WTC11 (cell line): Measurements from ENCODE around the gene DEFB125. TPM values are rescaled to one million over a fixed set of nuclear protein-coding genes. Genes with fewer than 3 reads are reported as not detected.

Experiments used
- ATAC-seq: fragments of 200-7000 bp; cut with Tn5 transposase; 2 replicates; pipeline ENCODE4 v1.10.0; 2021; ENCODE audit warnings: mild to moderate bottlenecking, moderate library complexity
- CTCF ChIA-PET: fragments of 300-600 bp; sonication (Branson Sonifier 250); formaldehyde crosslinking; loops from one replicate; lab custom pipeline; 2021; ENCODE audit warnings: antibody characterized with exemption; lab: Charles Lee
- POLR2A ChIA-PET: fragments of 350-600 bp; sonication (Branson Sonifier 250); formaldehyde crosslinking; loops from one replicate; lab custom pipeline; 2021; ENCODE audit warnings: antibody characterized with exemption; lab: Charles Lee
- DNase-seq: peaks from one replicate; pipeline ENCODE4 v3.0.0; 2021; ENCODE audit warnings: low spot score
- H3K27ac Mint-ChIP-seq: 2 replicates; pipeline ENCODE4 v1.8.0; 2021; ENCODE audit warnings: mixed read lengths
- H3K27me3 Mint-ChIP-seq: 2 replicates; pipeline ENCODE4 v1.8.0; 2021; ENCODE audit warnings: low read depth, mild to moderate bottlenecking, moderate library complexity, mixed read lengths
- H3K36me3 Mint-ChIP-seq: 2 replicates; pipeline ENCODE4 v1.8.0; 2021; ENCODE audit warnings: mixed read lengths
- H3K4me1 Mint-ChIP-seq: 2 replicates; pipeline ENCODE4 v1.8.0; 2022; ENCODE audit warnings: mixed read lengths
- H3K4me3 Mint-ChIP-seq: 2 replicates; pipeline ENCODE4 v1.8.0; 2021; ENCODE audit warnings: mild to moderate bottlenecking, moderate library complexity, mixed read lengths
- H3K9me3 Mint-ChIP-seq: 2 replicates; pipeline ENCODE4 v1.8.0; 2021; ENCODE audit warnings: mixed read lengths
- CBFB ChIP-seq: sonication (generic); formaldehyde crosslinking; IDR thresholded peaks from 2 replicates; pipeline ENCODE4 v1.8.1; 2022; ENCODE audit warnings: mild to moderate bottlenecking, low read depth, missing genetic modification reagents
- ELF4 ChIP-seq: sonication (generic); formaldehyde crosslinking; IDR thresholded peaks from 2 replicates; pipeline ENCODE4 v1.8.1; 2022; ENCODE audit warnings: low read depth, mild to moderate bottlenecking, moderate library complexity, missing genetic modification reagents
- ESRRA ChIP-seq: sonication (generic); formaldehyde crosslinking; IDR thresholded peaks from 2 replicates; pipeline ENCODE4 v1.8.1; 2022; ENCODE audit warnings: mild to moderate bottlenecking, missing genetic modification reagents, borderline replicate concordance
- ETV6 ChIP-seq: sonication (generic); formaldehyde crosslinking; IDR thresholded peaks from 2 replicates; pipeline ENCODE4 v1.8.1; 2022; ENCODE audit warnings: mild to moderate bottlenecking, missing genetic modification reagents
- GTF2I ChIP-seq: fragments of 250-450 bp; sonication (Bioruptor Pico); conservative IDR thresholded peaks from 2 replicates; pipeline ENCODE4 v1.4.0; 2021; ENCODE audit warnings: mild to moderate bottlenecking
- NFE2L1 ChIP-seq: sonication (generic); formaldehyde crosslinking; IDR thresholded peaks from 2 replicates; pipeline ENCODE4 v1.8.1; 2023; ENCODE audit warnings: missing genetic modification reagents
- NR1H2 ChIP-seq: sonication (generic); formaldehyde crosslinking; IDR thresholded peaks from 2 replicates; pipeline ENCODE4 v1.9.0; 2021; ENCODE audit warnings: mild to moderate bottlenecking, moderate library complexity, missing genetic modification reagents
- NR3C1 ChIP-seq: sonication (generic); formaldehyde crosslinking; conservative IDR thresholded peaks from 2 replicates; pipeline ENCODE4 v1.8.1; 2023; ENCODE audit warnings: low read depth, mild to moderate bottlenecking, missing genetic modification reagents
- SMAD4 ChIP-seq: sonication (generic); formaldehyde crosslinking; IDR thresholded peaks from 2 replicates; pipeline ENCODE4 v1.8.0; 2022; ENCODE audit warnings: mild to moderate bottlenecking, missing genetic modification reagents
- ZNF232 ChIP-seq: sonication (generic); formaldehyde crosslinking; IDR thresholded peaks from 2 replicates; pipeline ENCODE4 v1.8.0; 2022; ENCODE audit warnings: mild to moderate bottlenecking, missing genetic modification reagents
- ZNF263 ChIP-seq: sonication (generic); formaldehyde crosslinking; IDR thresholded peaks from 2 replicates; pipeline ENCODE4 v1.8.1; 2022; ENCODE audit warnings: low read depth, mild to moderate bottlenecking, moderate library complexity, missing genetic modification reagents
- ZNF317 ChIP-seq: sonication (generic); formaldehyde crosslinking; IDR thresholded peaks from 2 replicates; pipeline ENCODE4 v1.8.1; 2023; ENCODE audit warnings: low read depth, mild to moderate bottlenecking, moderate library complexity, missing genetic modification reagents, borderline replicate concordance
- ZNF416 ChIP-seq: fragments of 250-450 bp; sonication (Bioruptor Pico); IDR thresholded peaks from 2 replicates; pipeline ENCODE4 v1.9.0; 2021; ENCODE audit warnings: mild to moderate bottlenecking, inconsistent platforms
- total RNA-seq: library from RNA; stranded (reverse); gene quantifications from 3 replicates; pipeline ENCODE4 v1.2.3, GENCODE V29; 2021
- TF ChIP-seq, protein P1 (sequence below): sonication (generic); formaldehyde crosslinking; IDR thresholded peaks from 2 replicates; pipeline ENCODE4 v1.8.1; 2023; ENCODE audit warnings: mild to moderate bottlenecking, missing genetic modification reagents
- TF ChIP-seq, protein P2 (sequence below): sonication (generic); formaldehyde crosslinking; IDR thresholded peaks from 2 replicates; pipeline ENCODE4 v1.8.1; 2022; ENCODE audit warnings: low read depth, mild to moderate bottlenecking, moderate library complexity, missing genetic modification reagents, borderline replicate concordance
- TF ChIP-seq, protein P3 (sequence below): fragments of 250-450 bp; sonication (Bioruptor Pico); IDR thresholded peaks from 2 replicates; pipeline ENCODE4 v1.9.0; 2021; ENCODE audit warnings: moderate library complexity, mild to moderate bottlenecking, inconsistent platforms, borderline replicate concordance
- TF ChIP-seq, protein P4 (sequence below): fragments of 250-450 bp; sonication (Bioruptor Pico); IDR thresholded peaks from 2 replicates; pipeline ENCODE4 v2.1.2; 2022; ENCODE audit warnings: mild to moderate bottlenecking, moderate library complexity
- TF ChIP-seq, protein P5 (sequence below): sonication (generic); formaldehyde crosslinking; conservative IDR thresholded peaks from 2 replicates; pipeline ENCODE4 v1.8.1; 2023; ENCODE audit warnings: mild to moderate bottlenecking, low read depth, missing genetic modification reagents, moderate library complexity

Gene DEFB125
- total RNA-seq, 1 experiment from 2014 or later = not detected

DNA sequence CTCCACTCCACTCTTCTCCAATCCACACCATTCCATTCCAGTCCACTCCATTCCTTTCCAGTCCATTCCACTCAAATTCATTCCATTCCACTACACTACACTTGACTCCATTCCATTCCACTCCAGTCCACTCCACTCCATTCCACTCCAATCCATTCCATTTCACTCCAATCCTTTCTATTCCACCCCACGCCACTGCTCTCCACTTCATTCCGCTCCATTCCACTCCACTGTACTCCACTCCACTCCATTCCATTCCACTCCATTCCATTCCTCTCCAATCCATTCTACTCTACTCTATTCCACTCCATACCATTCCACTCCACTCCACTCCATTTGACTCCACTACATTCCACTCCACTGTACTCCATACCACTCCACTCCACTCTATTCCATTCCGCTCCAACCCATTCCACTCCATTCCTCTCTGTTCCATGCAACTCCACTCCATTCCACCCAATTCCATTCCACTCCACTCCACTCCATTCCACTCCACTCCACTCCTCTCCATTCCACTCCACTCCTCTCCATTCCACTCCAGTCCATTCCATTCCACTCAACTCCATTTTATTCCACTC, 23.4 kb upstream of the DEFB125 start (continued):
- TF ChIP-seq, protein P1, sequence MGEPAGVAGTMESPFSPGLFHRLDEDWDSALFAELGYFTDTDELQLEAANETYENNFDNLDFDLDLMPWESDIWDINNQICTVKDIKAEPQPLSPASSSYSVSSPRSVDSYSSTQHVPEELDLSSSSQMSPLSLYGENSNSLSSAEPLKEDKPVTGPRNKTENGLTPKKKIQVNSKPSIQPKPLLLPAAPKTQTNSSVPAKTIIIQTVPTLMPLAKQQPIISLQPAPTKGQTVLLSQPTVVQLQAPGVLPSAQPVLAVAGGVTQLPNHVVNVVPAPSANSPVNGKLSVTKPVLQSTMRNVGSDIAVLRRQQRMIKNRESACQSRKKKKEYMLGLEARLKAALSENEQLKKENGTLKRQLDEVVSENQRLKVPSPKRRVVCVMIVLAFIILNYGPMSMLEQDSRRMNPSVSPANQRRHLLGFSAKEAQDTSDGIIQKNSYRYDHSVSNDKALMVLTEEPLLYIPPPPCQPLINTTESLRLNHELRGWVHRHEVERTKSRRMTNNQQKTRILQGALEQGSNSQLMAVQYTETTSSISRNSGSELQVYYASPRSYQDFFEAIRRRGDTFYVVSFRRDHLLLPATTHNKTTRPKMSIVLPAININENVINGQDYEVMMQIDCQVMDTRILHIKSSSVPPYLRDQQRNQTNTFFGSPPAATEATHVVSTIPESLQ (CRISPR knock-in tag) = no peak
- TF ChIP-seq CBFB (CRISPR knock-in tag) (no peak), GTF2I (CRISPR knock-in tag) (no peak)

DNA sequence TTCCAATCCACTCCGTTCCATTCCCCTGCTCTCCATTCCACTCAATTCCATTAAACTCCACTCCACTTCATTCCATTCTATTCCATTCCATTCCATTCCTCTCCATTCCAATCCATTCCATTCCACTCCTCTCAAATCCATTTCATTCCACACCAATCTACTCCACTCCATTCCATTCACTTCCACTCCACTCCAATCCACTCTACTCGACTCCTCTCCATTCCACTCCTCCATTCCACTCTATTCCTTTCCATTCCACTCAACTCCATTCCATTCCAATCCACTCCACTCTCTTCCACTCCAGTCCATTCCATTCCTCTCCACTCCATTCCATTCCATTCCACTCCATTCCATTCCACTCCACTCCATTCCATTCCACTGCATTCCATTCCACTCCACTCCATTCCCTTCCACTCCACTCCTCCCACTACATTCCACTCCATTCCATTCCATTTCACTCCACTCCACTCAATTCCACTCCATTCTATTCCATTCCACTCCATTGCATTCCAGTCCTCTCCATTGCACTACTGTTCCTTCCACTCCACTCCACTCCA, 22.6 kb upstream of the DEFB125 start:
- Mint-ChIP-seq H3K36me3 (no peaks in the 10 kb centered on the region), H3K9me3 (peaks cover 11% of the 10 kb centered on the region; the same call in 1 of the 2 replicates), H3K4me3 (no peak overlapping the region)
- CTCF ChIA-PET = no interaction called here
- TF ChIP-seq ETV6 (no peak), ZNF317 (no peak), ZNF416 (no peak), ESRRA (CRISPR knock-in tag) (no peak), NFE2L1 (CRISPR knock-in tag) (no peak), ZNF232 (CRISPR knock-in tag) (no peak), NR1H2 (CRISPR knock-in tag) (no peak), ZNF263 (CRISPR knock-in tag) (no peak)
- TF ChIP-seq, protein P2, sequence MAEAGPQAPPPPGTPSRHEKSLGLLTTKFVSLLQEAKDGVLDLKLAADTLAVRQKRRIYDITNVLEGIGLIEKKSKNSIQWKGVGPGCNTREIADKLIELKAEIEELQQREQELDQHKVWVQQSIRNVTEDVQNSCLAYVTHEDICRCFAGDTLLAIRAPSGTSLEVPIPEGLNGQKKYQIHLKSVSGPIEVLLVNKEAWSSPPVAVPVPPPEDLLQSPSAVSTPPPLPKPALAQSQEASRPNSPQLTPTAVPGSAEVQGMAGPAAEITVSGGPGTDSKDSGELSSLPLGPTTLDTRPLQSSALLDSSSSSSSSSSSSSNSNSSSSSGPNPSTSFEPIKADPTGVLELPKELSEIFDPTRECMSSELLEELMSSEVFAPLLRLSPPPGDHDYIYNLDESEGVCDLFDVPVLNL (CRISPR knock-in tag) = no peak
- TF ChIP-seq, protein P3, sequence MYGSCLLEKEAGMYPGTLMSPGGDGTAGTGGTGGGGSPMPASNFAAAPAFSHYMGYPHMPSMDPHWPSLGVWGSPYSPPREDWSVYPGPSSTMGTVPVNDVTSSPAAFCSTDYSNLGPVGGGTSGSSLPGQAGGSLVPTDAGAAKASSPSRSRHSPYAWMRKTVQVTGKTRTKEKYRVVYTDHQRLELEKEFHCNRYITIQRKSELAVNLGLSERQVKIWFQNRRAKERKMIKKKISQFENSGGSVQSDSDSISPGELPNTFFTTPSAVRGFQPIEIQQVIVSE = no peak
- TF ChIP-seq, all 79 proteins: peak for 0
- DNase-seq = no peak
- POLR2A ChIA-PET = no interaction called here
- Mint-ChIP-seq H3K27ac (no peak overlapping the region), H3K4me1 (no peaks in the 10 kb centered on the region), H3K27me3 (0 out of 2 replicates have a peak, but pooled peaks cover 7% of the 10 kb centered on the region)
- no peak for ATAC-seq

DNA sequence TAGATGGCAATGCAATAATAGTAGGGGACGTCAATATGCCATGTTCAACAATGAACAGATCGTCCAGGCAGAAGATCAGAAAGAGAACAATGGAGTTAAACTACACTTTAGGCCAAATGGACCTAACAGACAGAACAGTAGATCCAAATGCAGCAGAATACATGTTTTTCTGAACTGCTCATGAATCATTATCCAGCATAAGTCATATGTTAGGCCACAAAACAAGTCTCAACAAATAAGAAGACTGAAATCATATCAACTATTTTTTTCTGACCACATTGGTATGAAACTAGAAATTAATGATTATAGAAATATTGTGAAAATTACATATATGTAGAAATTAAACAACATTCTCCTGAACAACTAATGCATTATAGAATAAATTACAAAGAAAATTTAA, 10.2 kb upstream of the DEFB125 start:
- Mint-ChIP-seq H3K9me3 (peaks cover 54% of the 10 kb centered on the region), H3K36me3 (no peaks in the 10 kb centered on the region), H3K27me3 (peaks cover 54% of the 10 kb centered on the region), H3K27ac (no peak overlapping the region), H3K4me1 (no peaks in the 10 kb centered on the region), H3K4me3 (no peak overlapping the region)
- TF ChIP-seq ELF4 (CRISPR knock-in tag) = no peak
- TF ChIP-seq, protein P4, sequence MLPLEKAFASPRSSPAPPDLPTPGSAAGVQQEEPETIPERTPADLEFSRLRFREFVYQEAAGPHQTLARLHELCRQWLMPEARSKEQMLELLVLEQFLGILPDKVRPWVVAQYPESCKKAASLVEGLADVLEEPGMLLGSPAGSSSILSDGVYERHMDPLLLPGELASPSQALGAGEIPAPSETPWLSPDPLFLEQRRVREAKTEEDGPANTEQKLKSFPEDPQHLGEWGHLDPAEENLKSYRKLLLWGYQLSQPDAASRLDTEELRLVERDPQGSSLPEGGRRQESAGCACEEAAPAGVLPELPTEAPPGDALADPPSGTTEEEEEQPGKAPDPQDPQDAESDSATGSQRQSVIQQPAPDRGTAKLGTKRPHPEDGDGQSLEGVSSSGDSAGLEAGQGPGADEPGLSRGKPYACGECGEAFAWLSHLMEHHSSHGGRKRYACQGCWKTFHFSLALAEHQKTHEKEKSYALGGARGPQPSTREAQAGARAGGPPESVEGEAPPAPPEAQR (CRISPR knock-in tag) = no peak
- TF ChIP-seq NR3C1 (CRISPR knock-in tag) = no peak
- no peak for TF ChIP-seq ZNF232 (CRISPR knock-in tag)
- TF ChIP-seq, protein P5, sequence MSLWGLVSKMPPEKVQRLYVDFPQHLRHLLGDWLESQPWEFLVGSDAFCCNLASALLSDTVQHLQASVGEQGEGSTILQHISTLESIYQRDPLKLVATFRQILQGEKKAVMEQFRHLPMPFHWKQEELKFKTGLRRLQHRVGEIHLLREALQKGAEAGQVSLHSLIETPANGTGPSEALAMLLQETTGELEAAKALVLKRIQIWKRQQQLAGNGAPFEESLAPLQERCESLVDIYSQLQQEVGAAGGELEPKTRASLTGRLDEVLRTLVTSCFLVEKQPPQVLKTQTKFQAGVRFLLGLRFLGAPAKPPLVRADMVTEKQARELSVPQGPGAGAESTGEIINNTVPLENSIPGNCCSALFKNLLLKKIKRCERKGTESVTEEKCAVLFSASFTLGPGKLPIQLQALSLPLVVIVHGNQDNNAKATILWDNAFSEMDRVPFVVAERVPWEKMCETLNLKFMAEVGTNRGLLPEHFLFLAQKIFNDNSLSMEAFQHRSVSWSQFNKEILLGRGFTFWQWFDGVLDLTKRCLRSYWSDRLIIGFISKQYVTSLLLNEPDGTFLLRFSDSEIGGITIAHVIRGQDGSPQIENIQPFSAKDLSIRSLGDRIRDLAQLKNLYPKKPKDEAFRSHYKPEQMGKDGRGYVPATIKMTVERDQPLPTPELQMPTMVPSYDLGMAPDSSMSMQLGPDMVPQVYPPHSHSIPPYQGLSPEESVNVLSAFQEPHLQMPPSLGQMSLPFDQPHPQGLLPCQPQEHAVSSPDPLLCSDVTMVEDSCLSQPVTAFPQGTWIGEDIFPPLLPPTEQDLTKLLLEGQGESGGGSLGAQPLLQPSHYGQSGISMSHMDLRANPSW (CRISPR knock-in tag) = no peak
- no peak for TF ChIP-seq SMAD4 (CRISPR knock-in tag)
- no peak for DNase-seq
- ChIA-PET CTCF (no interaction called here), POLR2A (no interaction called here)
- ATAC-seq = no peak
